Measurements from ENCODE around the gene BCAS4.
"Not testable (repeated sequence)": the region's sequence is repeated elsewhere in the genome, so short reads cannot be mapped to it uniquely, and the experiment has no call there.

BCAS4 gene

DNA sequence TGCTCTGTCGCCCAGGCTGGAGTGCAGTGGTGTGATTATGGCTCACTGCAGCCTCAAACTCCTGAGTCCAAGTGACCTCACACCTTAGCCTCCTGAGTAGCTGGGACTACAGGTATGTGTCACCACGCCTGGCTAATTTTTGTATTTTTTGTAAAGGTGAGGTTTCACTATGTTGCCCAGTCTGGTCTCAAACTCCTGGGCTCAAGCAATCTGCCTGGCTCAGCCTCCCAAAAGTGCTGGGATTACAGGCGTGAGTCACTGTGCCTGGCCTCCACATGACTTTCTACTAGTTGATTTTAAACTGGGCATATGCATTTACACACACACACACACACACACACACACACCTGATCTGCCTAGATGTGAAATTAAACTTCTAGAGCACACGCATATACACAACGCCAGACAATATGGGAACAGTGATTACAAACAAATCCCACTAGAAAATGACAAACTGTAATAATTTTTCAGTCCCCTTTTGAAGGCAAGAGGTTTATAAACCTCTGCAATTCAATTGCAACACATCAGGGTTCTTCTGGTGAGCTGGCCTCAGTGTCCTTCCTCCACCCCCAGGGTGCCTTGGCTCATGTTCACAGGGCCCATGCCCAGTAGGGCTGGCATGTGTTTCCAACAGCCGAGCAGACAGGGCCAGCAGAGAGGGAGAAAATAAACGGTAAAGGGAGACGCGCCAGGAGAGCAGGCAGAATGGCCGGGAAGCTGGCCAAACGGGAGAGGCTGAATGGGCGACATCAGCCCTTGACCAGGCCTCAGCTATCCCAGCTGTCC is 32.2 kb upstream of the BCAS4 start:
- Histone ChIP-seq H3K27me3 (ENCODE audit: low read depth, low read length) (0 out of 2 replicates have a peak, but pooled peaks cover 6% of the 10 kb centered on the region), H3K4me3 (ENCODE audit: low read length) (no peak overlapping the region), H2AFZ (ENCODE audit: low read depth, low read length) (no peak overlapping the region), H3K79me2 (ENCODE audit: low read length) (no peaks in the 10 kb centered on the region), H4K20me1 (ENCODE audit: insufficient read depth, low read length) (no peaks in the 10 kb centered on the region), H3K9me3 (ENCODE audit: insufficient read depth, low read length) (no peaks in the 10 kb centered on the region), H3K36me3 (replicated peaks; ENCODE audit: low read depth, low read length) (no peaks in the 10 kb centered on the region), H3K9ac (ENCODE audit: low read length) (no peak overlapping the region), H3K4me1 (ENCODE audit: low read length) (peaks cover 12% of the 10 kb centered on the region; the same call in 1 of the 2 replicates), H3K4me2 (ENCODE audit: low read length) (no peak overlapping the region), H3K27ac (ENCODE audit: low read length) (no peak overlapping the region)
- no peak for TF ChIP-seq EZH2phosphoT487 (IDR thresholded peaks at IDR 0.05; ENCODE audit: low read depth)
- TF ChIP-seq, protein P1, sequence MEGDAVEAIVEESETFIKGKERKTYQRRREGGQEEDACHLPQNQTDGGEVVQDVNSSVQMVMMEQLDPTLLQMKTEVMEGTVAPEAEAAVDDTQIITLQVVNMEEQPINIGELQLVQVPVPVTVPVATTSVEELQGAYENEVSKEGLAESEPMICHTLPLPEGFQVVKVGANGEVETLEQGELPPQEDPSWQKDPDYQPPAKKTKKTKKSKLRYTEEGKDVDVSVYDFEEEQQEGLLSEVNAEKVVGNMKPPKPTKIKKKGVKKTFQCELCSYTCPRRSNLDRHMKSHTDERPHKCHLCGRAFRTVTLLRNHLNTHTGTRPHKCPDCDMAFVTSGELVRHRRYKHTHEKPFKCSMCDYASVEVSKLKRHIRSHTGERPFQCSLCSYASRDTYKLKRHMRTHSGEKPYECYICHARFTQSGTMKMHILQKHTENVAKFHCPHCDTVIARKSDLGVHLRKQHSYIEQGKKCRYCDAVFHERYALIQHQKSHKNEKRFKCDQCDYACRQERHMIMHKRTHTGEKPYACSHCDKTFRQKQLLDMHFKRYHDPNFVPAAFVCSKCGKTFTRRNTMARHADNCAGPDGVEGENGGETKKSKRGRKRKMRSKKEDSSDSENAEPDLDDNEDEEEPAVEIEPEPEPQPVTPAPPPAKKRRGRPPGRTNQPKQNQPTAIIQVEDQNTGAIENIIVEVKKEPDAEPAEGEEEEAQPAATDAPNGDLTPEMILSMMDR (IDR thresholded peaks at IDR 0.05; ENCODE audit: low read depth, low read length) = no peak

DNA sequence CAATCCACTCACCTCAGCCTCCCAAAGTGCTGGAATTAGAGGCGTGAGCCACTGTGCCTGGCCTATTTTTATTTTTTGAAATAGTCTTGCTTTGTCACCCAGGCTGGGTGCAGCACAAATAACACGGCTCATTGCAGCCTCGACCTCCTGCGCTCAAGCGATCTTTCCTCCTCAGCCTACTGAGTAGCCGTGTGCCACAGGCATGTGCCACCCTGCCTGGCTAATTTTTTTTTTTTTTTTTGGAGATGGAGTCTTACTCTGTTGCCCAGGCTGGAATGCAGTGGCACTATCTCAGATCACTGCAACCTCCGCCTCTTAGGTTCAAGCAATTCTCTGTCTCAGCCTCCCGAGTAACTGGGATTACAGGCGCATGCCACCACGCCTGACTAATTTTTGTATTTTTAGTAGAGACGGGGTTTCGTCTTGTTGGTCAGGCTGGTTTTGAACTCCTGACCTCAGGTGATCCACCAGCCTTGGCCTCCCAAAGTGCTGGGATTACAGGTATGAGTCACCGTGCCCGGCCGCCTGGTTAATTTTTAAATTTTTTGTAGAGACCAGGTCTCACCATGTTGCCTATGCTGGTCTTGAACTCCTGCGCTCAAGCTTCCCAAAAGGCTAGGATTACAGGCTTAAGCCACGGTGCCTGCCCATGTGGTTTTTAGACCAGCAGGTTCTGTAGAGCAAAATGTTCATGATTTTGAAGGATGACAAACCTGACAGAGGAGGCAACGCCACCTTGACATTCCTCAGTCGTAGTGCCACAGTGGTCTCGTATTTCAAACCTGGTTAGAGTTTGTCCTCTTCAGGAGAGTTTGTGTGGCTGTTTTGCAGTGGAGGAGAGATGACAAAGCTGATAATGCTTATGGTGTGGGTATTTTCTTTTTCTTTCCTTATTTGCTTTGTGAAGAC is 31.1 kb upstream of the BCAS4 start:
- H4K20me1 ChIP-seq (ENCODE audit: insufficient read depth, low read length); H3K27ac ChIP-seq (ENCODE audit: low read length); H2AFZ ChIP-seq (ENCODE audit: low read depth, low read length); H3K36me3 ChIP-seq (replicated peaks; ENCODE audit: low read depth, low read length); H3K9me3 ChIP-seq (ENCODE audit: insufficient read depth, low read length); H3K4me2 ChIP-seq (ENCODE audit: low read length); H3K27me3 ChIP-seq (ENCODE audit: low read depth, low read length); H3K4me3 ChIP-seq (ENCODE audit: low read length); H3K9ac ChIP-seq (ENCODE audit: low read length); H3K79me2 ChIP-seq (ENCODE audit: low read length): not testable (repeated sequence)
- peaks cover 12% of the 10 kb centered on the region; the same call in 1 of the 2 replicates for H3K4me1 ChIP-seq (ENCODE audit: low read length)

DNA sequence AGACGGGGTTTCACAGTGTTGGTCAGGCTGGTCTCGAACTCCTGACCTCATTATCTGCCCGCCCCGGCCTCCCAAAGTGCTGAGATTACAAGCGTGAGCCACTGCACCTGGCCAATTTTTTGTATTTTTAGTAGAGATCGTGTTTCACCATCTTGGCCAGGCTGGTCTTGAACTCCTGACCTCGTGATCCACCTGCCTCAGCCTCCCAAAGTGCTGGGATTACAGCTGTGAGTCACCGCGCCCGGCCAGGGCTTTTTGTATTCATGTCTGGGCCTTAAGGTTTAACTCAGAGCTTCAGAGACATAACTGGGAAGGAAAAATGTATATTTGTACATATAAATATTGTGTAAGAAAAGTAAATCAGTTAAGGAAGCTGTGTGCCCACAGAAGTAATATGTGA is 29.6 kb upstream of the BCAS4 start:
- H3K9ac ChIP-seq (ENCODE audit: low read length); H2AFZ ChIP-seq (ENCODE audit: low read depth, low read length); H4K20me1 ChIP-seq (ENCODE audit: insufficient read depth, low read length); H3K4me3 ChIP-seq (ENCODE audit: low read length); H3K9me3 ChIP-seq (ENCODE audit: insufficient read depth, low read length); H3K4me2 ChIP-seq (ENCODE audit: low read length); H3K27me3 ChIP-seq (ENCODE audit: low read depth, low read length); H3K36me3 ChIP-seq (replicated peaks; ENCODE audit: low read depth, low read length); H3K79me2 ChIP-seq (ENCODE audit: low read length); H3K27ac ChIP-seq (ENCODE audit: low read length): not testable (repeated sequence)
- H3K4me1 ChIP-seq (ENCODE audit: low read length) = peaks cover 12% of the 10 kb centered on the region; the same call in 1 of the 2 replicates

DNA sequence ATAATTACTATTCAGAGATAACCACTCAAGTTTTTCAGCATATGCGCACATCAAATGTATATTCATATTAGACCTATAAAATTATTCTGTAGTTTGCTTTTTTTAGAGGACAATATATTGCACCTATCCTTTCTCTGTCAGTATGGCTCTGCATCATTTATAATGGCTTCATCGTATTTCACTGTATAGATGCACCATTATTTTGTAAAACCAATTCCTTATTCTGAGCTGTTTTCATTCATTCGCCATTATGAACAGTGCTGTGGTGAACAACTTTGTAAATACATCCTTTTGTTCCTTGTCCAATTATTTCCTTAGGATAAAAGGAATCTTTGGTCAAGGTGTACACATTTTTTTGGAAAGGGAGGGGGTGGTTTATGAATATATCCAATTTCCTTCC is 29.2 kb upstream of the BCAS4 start:
- peaks cover 12% of the 10 kb centered on the region; the same call in 1 of the 2 replicates for H3K4me1 ChIP-seq (ENCODE audit: low read length)
- H3K27me3 ChIP-seq (ENCODE audit: low read depth, low read length) = 0 out of 2 replicates have a peak, but pooled peaks cover 6% of the 10 kb centered on the region
- no peak overlapping the region for H3K4me2 ChIP-seq (ENCODE audit: low read length)
- H3K4me3 ChIP-seq (ENCODE audit: low read length) = no peak overlapping the region
- H3K36me3 ChIP-seq (replicated peaks; ENCODE audit: low read depth, low read length) = no peaks in the 10 kb centered on the region
- no peak overlapping the region for H3K27ac ChIP-seq (ENCODE audit: low read length)
- H3K79me2 ChIP-seq (ENCODE audit: low read length) = no peaks in the 10 kb centered on the region
- H3K9ac ChIP-seq (ENCODE audit: low read length) = no peak overlapping the region
- TF ChIP-seq EZH2phosphoT487 (IDR thresholded peaks at IDR 0.05; ENCODE audit: low read depth) = no peak
- no peaks in the 10 kb centered on the region for H4K20me1 ChIP-seq (ENCODE audit: insufficient read depth, low read length)
- H3K9me3 ChIP-seq (ENCODE audit: insufficient read depth, low read length) = no peaks in the 10 kb centered on the region
- no peak overlapping the region for H2AFZ ChIP-seq (ENCODE audit: low read depth, low read length)

DNA sequence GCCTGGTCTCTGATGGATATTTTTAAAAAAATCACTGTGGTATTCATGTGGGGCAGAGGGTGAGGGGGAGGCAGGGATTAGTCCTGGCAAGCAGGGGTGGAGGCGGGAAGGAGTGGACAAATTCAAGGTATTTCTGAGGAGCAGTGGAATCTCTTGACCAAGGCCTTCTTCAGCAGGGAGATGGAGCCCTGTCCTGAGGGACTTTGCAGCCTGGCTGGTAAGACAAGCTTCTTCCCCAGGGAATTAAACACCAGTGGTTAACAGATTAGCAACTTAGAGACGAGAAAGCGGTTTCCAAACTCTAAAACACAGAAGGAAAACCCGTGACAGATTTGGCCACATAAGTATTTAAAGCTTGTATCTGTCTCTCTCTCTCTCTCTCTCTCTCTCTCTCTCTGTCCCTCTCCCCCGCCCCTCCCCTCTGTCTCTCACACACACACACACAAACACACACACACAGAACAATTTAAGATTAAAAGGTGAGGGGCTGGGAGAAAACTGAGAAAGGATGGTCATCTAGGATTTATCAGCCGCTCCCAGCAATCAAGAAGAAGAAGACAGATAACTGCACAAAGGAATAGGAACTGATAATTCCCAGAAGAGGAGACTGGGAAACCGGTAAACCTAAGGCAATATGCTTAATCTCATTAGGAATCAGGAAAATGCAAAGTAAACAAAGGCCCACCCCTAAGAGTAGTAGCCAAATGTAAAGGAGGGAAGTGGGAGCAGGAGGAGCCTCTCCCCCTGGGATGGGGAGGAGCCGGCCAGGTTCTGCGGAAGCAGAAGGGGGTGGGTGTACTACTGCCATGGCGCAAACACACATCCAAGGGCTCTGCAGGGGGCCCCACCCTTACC is 27.7 kb upstream of the BCAS4 start:
- not testable (repeated sequence) for H4K20me1 ChIP-seq (ENCODE audit: insufficient read depth, low read length); H3K36me3 ChIP-seq (replicated peaks; ENCODE audit: low read depth, low read length); H3K4me3 ChIP-seq (ENCODE audit: low read length); H3K4me1 ChIP-seq (ENCODE audit: low read length); H3K27me3 ChIP-seq (ENCODE audit: low read depth, low read length); H3K9me3 ChIP-seq (ENCODE audit: insufficient read depth, low read length); H3K27ac ChIP-seq (ENCODE audit: low read length); H3K4me2 ChIP-seq (ENCODE audit: low read length); H3K9ac ChIP-seq (ENCODE audit: low read length); H2AFZ ChIP-seq (ENCODE audit: low read depth, low read length); H3K79me2 ChIP-seq (ENCODE audit: low read length)

DNA sequence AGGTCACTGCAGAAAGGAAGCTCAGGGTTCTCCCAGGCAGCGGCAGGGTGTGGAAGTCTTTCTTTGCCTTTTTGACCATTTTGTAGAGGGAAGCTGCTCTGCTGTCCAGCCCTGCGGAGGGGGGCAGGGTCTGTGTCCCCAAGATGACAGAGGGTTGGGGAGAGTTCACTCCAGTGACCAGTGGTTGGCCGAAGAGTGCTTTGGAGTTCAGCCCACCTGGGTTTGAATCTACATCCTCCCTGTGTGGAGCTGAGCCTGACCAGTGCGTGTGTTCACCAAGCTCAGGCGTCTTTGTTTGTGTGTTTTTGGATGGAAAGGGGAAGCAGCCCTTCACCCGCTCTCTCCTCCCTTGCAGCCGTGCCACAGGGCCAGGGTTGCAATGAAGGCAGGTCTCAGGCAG is 25.9 kb upstream of the BCAS4 start:
- H3K9me3 ChIP-seq (ENCODE audit: insufficient read depth, low read length); H3K27ac ChIP-seq (ENCODE audit: low read length); H3K4me1 ChIP-seq (ENCODE audit: low read length); H3K79me2 ChIP-seq (ENCODE audit: low read length); H2AFZ ChIP-seq (ENCODE audit: low read depth, low read length); H3K4me2 ChIP-seq (ENCODE audit: low read length); H3K27me3 ChIP-seq (ENCODE audit: low read depth, low read length); H3K4me3 ChIP-seq (ENCODE audit: low read length); H3K9ac ChIP-seq (ENCODE audit: low read length); H4K20me1 ChIP-seq (ENCODE audit: insufficient read depth, low read length); H3K36me3 ChIP-seq (replicated peaks; ENCODE audit: low read depth, low read length): not testable (repeated sequence)

DNA sequence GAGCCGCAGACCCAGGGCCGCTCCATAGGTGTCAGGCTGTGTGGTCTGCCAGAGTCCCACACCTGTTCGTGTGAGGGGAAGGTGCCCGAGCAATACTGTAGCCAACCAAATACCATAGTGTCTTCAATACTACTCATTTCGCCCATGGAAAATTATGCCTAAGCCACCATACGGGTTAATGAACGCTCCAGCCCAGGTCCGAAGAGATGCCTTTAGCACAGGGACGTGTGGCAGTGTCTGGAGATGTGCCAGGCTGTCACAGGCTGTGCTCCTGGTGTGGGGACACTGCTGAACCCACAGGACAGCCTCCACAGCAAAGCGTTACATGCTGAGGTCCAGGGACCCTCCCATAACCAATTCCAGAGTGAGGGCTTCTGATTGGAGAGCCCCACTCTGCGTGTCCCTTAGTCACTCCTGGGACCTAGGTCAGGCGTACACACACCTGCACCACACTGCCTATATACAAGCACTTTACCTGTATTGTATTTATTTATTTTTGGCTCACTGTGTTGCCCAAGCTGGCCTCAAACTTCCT is 25.2 kb upstream of the BCAS4 start:
- not testable (repeated sequence) for H3K9me3 ChIP-seq (ENCODE audit: insufficient read depth, low read length); H3K36me3 ChIP-seq (replicated peaks; ENCODE audit: low read depth, low read length); H4K20me1 ChIP-seq (ENCODE audit: insufficient read depth, low read length); H3K27ac ChIP-seq (ENCODE audit: low read length); H3K27me3 ChIP-seq (ENCODE audit: low read depth, low read length); H3K4me3 ChIP-seq (ENCODE audit: low read length); H3K9ac ChIP-seq (ENCODE audit: low read length); H2AFZ ChIP-seq (ENCODE audit: low read depth, low read length); H3K4me1 ChIP-seq (ENCODE audit: low read length); H3K4me2 ChIP-seq (ENCODE audit: low read length); H3K79me2 ChIP-seq (ENCODE audit: low read length)

All from OCI-LY3 (cell line).